Activated CD4-positive, alpha-beta T cell treated with anti-CD3 and anti-CD28 coated beads, Interleukin-10, Interleukin-2, amounts not matched to agents 100 ng/mL and 50 ng/mL, durations not matched to agents 16 hours and 8 hours (primary cell): Measurements from ENCODE around the gene CRABP1.

Experiments used
- DNase-seq: peaks from one replicate; pipeline ENCODE4 v3.0.0-alpha.2; 2020

Gene CRABP1

GRCh38 chr15:78347586-78348543 is 7.7 kb downstream of the CRABP1 start:
- no peak for DNase-seq

- DNase-seq, result no peak
These were observed 9.9 kb downstream of the CRABP1 start for GRCh38 chr15:78350058-78350457.

- peak; percentile 24 for DNase-seq
These were observed 11.4 kb downstream of the CRABP1 start for GRCh38 chr15:78351539-78351938.

GRCh38 chr15:78353093-78353492 is 12.9 kb downstream of the CRABP1 start:
- no peak for DNase-seq

GRCh38 chr15:78355177-78355576 is 15.0 kb downstream of the CRABP1 start:
- DNase-seq, result no peak

- DNase-seq, result no peak
These were observed 18.1 kb downstream of the CRABP1 start for GRCh38 chr15:78358102-78358870.

GRCh38 chr15:78359041-78359808 is 19.1 kb downstream of the CRABP1 start:
- no peak for DNase-seq

GRCh38 chr15:78360367-78360801 is 20.2 kb downstream of the CRABP1 start:
- DNase-seq, result no peak

GRCh38 chr15:78360958-78361718 is 21.0 kb downstream of the CRABP1 start:
- no peak for DNase-seq

- no peak for DNase-seq
These were observed 21.8 kb downstream of the CRABP1 start for GRCh38 chr15:78361771-78362506.

GRCh38 chr15:78362716-78363380 is 22.7 kb downstream of the CRABP1 start:
- no peak for DNase-seq

GRCh38 chr15:78363381-78363734 is 23.2 kb downstream of the CRABP1 start:
- no peak for DNase-seq

- no peak for DNase-seq
These were observed 24.1 kb downstream of the CRABP1 start for GRCh38 chr15:78364233-78364632.

GRCh38 chr15:78365917-78366316 is 25.8 kb downstream of the CRABP1 start:
- DNase-seq, result no peak

GRCh38 chr15:78366342-78366741 is 26.2 kb downstream of the CRABP1 start:
- no peak for DNase-seq

GRCh38 chr15:78368651-78369050 is 28.5 kb downstream of the CRABP1 start:
- no peak for DNase-seq

- DNase-seq, result no peak
These were observed 29.0 kb downstream of the CRABP1 start for GRCh38 chr15:78369161-78369560.

GRCh38 chr15:78370013-78370412 is 29.9 kb downstream of the CRABP1 start:
- DNase-seq, result no peak

- no peak for DNase-seq
These were observed 32.7 kb downstream of the CRABP1 start for GRCh38 chr15:78372880-78373279.

- no peak for DNase-seq
These were observed 34.6 kb downstream of the CRABP1 start for GRCh38 chr15:78374436-78375393.
